Measurements from ENCODE around the gene SKP1.

The SKP1 gene

DNA sequence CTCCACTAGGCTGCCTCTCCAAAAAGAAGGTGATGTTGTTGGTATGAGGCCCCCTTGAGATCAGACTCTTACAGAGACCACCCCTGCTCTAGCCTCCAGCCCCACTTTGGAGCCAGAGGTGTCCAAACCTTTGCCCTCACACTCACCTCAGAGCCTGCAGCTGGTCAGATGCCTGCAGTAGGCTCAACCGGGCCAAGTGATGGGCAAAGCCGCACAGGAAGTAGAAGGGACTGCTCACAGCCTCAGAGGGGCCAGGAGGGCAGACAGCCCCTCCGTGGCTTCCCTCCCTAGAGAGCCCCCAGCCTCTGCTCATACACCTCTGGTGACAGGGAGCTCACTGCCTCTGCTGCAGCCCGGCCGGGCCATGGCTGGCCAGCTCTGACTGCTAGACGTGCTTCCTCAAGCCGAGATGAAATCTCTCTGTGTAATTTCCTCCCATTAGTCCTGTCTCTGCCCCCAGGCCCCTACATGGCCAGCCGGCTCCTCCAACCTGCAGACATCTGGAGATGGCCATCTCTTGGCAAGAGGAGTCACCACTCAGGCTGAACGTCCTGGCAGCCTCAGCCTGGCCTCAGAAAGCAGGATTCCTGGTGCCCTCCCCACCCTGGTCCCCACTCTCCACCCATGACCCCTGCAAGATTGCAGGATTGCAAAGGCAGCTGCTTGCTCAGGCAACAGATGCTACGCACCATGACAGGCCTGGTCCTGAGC lies 69.6 kb downstream of the SKP1 start:
- DNase-seq (ENCODE audit: extremely low spot score) = no peak
- ChIA-PET CTCF (interaction anchor here (1.2 kb wide), 1 partner anchor 104 kb away, joined by 3 read pairs; no protein-coding TSS in a partner anchor), POLR2A (no interaction called here)
- no peak for TF ChIP-seq CTCF (IDR thresholded peaks at IDR 0.05; ENCODE audit: control extremely low read depth, extremely low read depth, low read depth, missing control alignments)

DNA sequence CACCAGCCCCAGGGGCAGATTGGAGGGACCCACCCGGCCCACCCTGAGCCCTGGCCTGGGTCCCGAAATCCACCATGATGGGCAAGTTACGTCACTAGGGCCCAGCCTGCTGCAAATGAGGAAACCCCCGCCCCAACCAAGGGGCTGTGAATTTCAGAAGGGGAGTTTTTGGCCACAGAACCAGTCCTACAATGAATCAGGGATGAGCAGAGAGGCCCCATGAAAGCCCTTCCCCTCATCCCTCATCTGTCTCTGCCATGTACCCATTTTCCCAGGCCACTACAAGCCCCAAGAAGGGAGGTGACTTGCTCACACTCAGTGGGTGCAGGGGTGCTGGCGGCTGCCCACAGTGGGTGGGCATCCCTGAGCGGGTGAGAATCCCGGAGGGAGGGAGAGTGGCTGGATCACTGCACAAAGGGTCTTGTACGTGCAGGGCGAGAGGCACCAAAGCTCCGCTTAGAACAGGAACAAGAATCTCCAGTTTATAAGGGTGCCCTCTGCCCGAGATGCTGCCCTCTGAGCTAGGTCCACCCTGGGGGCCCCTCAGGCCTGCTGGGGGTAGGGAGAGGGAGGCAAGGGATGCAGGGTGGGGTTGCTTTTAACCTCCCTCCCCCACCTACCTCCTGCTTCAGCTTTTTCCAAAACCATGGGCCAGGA lies 72.6 kb downstream of the SKP1 start:
- POLR2A ChIA-PET = interaction anchor here (0.5 to 1.0 kb wide), 2 partner anchors 9 to 10 kb away, joined by 4 to 9 read pairs; partner anchors contain the start of gene TCF7
- CTCF ChIA-PET = interaction anchor here (0.9 to 5.3 kb wide), 4 partner anchors 14 to 124 kb away, joined by 3 to 38 read pairs (median 18); no protein-coding TSS in a partner anchor
- DNase-seq (ENCODE audit: extremely low spot score) = peak; percentile 48
- TF ChIP-seq CTCF (IDR thresholded peaks at IDR 0.05; ENCODE audit: control extremely low read depth, extremely low read depth, low read depth, missing control alignments) = no peak

- CTCF ChIA-PET = interaction anchor here (4.2 to 5.7 kb wide), 3 partner anchors 13 to 70 kb away, joined by 31 to 38 read pairs (median 35); no protein-coding TSS in a partner anchor
- TF ChIP-seq CTCF (IDR thresholded peaks at IDR 0.05; ENCODE audit: control extremely low read depth, extremely low read depth, low read depth, missing control alignments) = no peak
- no peak for DNase-seq (ENCODE audit: extremely low spot score)
- POLR2A ChIA-PET = no interaction called here
Measured at GRCh38 chr5:134103397-134103796, 73.4 kb downstream of the SKP1 start.

GRCh38 chr5:134101686-134102439 lies 74.9 kb downstream of the SKP1 start:
- peak; percentile 78 for DNase-seq (ENCODE audit: extremely low spot score)
- POLR2A ChIA-PET = interaction anchor here (0.5 to 0.6 kb wide), 2 partner anchors 52 to 64 kb away, joined by 3 read pairs; no protein-coding TSS in a partner anchor
- TF ChIP-seq CTCF (IDR thresholded peaks at IDR 0.05; ENCODE audit: control extremely low read depth, extremely low read depth, low read depth, missing control alignments) = peak; percentile 77
- CTCF ChIA-PET = interaction anchor here (0.6 to 5.7 kb wide), 15 partner anchors 11 to 998 kb away, joined by 3 to 38 read pairs (median 5); no protein-coding TSS in a partner anchor

GRCh38 chr5:134100283-134101091 lies 76.3 kb downstream of the SKP1 start:
- ChIA-PET CTCF (interaction anchor here (0.7 to 5.7 kb wide), 14 partner anchors 10 to 996 kb away, joined by 3 to 38 read pairs (median 5); no protein-coding TSS in a partner anchor), POLR2A (interaction anchor here (0.6 to 1.6 kb wide), 11 partner anchors 11 to 111 kb away, joined by 3 to 9 read pairs (median 4); partner anchors contain the start of genes SKP1 and TCF7)
- DNase-seq (ENCODE audit: extremely low spot score) = peak; percentile 89
- TF ChIP-seq CTCF (IDR thresholded peaks at IDR 0.05; ENCODE audit: control extremely low read depth, extremely low read depth, low read depth, missing control alignments) = no peak
